ENCODE data around the gene MRPL11. TPM values are rescaled to one million over a fixed set of nuclear protein-coding genes. Genes with fewer than 3 reads are reported as not detected.

The MRPL11 gene
- total and polyA plus RNA-seq, 10 of the 15 experiments (the other 5 are each of a cell fraction or from before 2014, with no cell fraction given) = 43.5 to 248 (median 109) TPM

GRCh38 chr11:66450560-66450959 lies 11.9 kb upstream of the MRPL11 start:
- CTCF ChIA-PET = no interaction called here
- no peak for FAIRE-seq
- no TSS peak for BruUV-seq (replicated peaks)
- no peaks in the 10 kb centered on the region for H3K9me3 ChIP-seq (replicated peaks; ENCODE audit: control insufficient read depth, insufficient read depth, low read length)
- H4K20me1 ChIP-seq (ENCODE audit: control insufficient read depth, insufficient read depth) = no peaks in the 10 kb centered on the region
- DNase-seq (ENCODE audit: low read depth, low spot score) = no peak
- POLR2A ChIA-PET = no interaction called here
- no peak overlapping the region for H3K27ac ChIP-seq (ENCODE audit: control insufficient read depth, insufficient read depth)
- WGBS (ENCODE audit: insufficient coverage, insufficient replicate concordance, low lambda C conversion rate, missing lambda C conversion rate) = 2% methylated on average over 4 of the region's 4 CpGs
- TF ChIP-seq HSF1 (IDR thresholded peaks at IDR 0.05; ENCODE audit: low read depth, low read length) (no peak), ZNF207 (IDR thresholded peaks at IDR 0.05; ENCODE audit: borderline replicate concordance) (no peak), ASH2L (IDR thresholded peaks at IDR 0.05; ENCODE audit: borderline replicate concordance, low read depth) (no peak), MTA2 (IDR thresholded peaks at IDR 0.05; ENCODE audit: low read depth) (no peak), JUND (IDR thresholded peaks at IDR 0.05; ENCODE audit: low read depth, low read length) (no peak)
- RAD21 ChIA-PET (ENCODE audit: unreplicated experiment) = no interaction called here
- H3K79me2 ChIP-seq (ENCODE audit: control insufficient read depth, insufficient read depth, low read length) = no peaks in the 10 kb centered on the region
- intact Hi-C loops (cut with micrococcal nuclease; ENCODE audit: unreplicated experiment) = no loop called here
- ATAC-seq = no peak
- in situ Hi-C loops (cut with MboI) = no loop called here
- no peak overlapping the region for H2AFZ ChIP-seq (ENCODE audit: control insufficient read depth, low read depth, low read length)
- no peaks in the 10 kb centered on the region; a peak in 1 of 4 replicates for H3K27me3 ChIP-seq (replicated peaks in 1 of 2; ENCODE audit: control insufficient read depth in 2 of 2, insufficient read depth in 2 of 2, low read length in 1 of 2)
- SMC1A ChIA-PET (ENCODE audit: uncharacterized antibody, unreplicated experiment) = no interaction called here
- H3K9ac ChIP-seq (ENCODE audit: control insufficient read depth, insufficient read depth, low read length) = no peak overlapping the region
- H3K4me1 ChIP-seq (ENCODE audit: control insufficient read depth, insufficient read depth, low read length) = no peaks in the 10 kb centered on the region; the same call in 1 of the 2 replicates
- no peaks in the 10 kb centered on the region for H3K36me3 ChIP-seq (ENCODE audit: control insufficient read depth in 2 of 2, insufficient read depth in 2 of 2, low read length in 1 of 2)
- H3K4me3 ChIP-seq = no peak overlapping the region
- H3K4me2 ChIP-seq (ENCODE audit: control insufficient read depth, insufficient read depth) = no peak overlapping the region

- Histone ChIP-seq H3K36me3 (ENCODE audit: control insufficient read depth in 2 of 2, insufficient read depth in 2 of 2, low read length in 1 of 2) (no peaks in the 10 kb centered on the region), H3K4me3 (no peak overlapping the region), H3K9me3 (replicated peaks; ENCODE audit: control insufficient read depth, insufficient read depth, low read length) (no peaks in the 10 kb centered on the region; the same call in 2 of the 3 replicates), H3K4me2 (ENCODE audit: control insufficient read depth, insufficient read depth) (no peak overlapping the region), H3K4me1 (ENCODE audit: control insufficient read depth, insufficient read depth, low read length) (no peaks in the 10 kb centered on the region), H4K20me1 (ENCODE audit: control insufficient read depth, insufficient read depth) (no peaks in the 10 kb centered on the region), H3K27me3 (replicated peaks in 1 of 2; ENCODE audit: control insufficient read depth in 2 of 2, insufficient read depth in 2 of 2, low read length in 1 of 2) (no peaks in the 10 kb centered on the region; a peak in 1 of 4 replicates), H3K27ac (ENCODE audit: control insufficient read depth, insufficient read depth) (no peak overlapping the region), H3K9ac (ENCODE audit: control insufficient read depth, insufficient read depth, low read length) (no peak overlapping the region), H2AFZ (ENCODE audit: control insufficient read depth, low read depth, low read length) (no peak overlapping the region), H3K79me2 (ENCODE audit: control insufficient read depth, insufficient read depth, low read length) (no peaks in the 10 kb centered on the region)
- no peak for FAIRE-seq
- no TSS peak for BruUV-seq (replicated peaks)
- SMC1A ChIA-PET (ENCODE audit: uncharacterized antibody, unreplicated experiment) = interaction anchor here (1.5 kb wide), 1 partner anchor 10 kb away, joined by 3 read pairs; the partner anchor contains the start of gene MRPL11
- WGBS (ENCODE audit: insufficient coverage, insufficient replicate concordance, low lambda C conversion rate, missing lambda C conversion rate) = 0% methylated on average over 4 of the region's 4 CpGs
- in situ Hi-C loops (cut with MboI) (no loop called here), intact Hi-C loops (cut with micrococcal nuclease; ENCODE audit: unreplicated experiment) (no loop called here)
- no peak for DNase-seq (ENCODE audit: low read depth, low spot score)
- POLR2A ChIA-PET = interaction anchor here (1.4 kb wide), 1 partner anchor 10 kb away, joined by 3 read pairs; the partner anchor contains the start of gene MRPL11
- RAD21 ChIA-PET (ENCODE audit: unreplicated experiment) = no interaction called here
- CTCF ChIA-PET = interaction anchor here (1.4 to 2.0 kb wide), 2 partner anchors 10 to 32 kb away, joined by 4 to 9 read pairs; partner anchors contain the start of genes DPP3 and MRPL11
- ATAC-seq = no peak
- TF ChIP-seq KDM1A (IDR thresholded peaks at IDR 0.05; ENCODE audit: borderline replicate concordance) (no peak), SMAD1 (IDR thresholded peaks at IDR 0.05; ENCODE audit: low read depth, partially characterized antibody) (no peak), CEBPZ (IDR thresholded peaks at IDR 0.05; ENCODE audit: low read depth, low read length) (no peak), EED (IDR thresholded peaks at IDR 0.05; ENCODE audit: low read depth) (no peak), YY1 (IDR thresholded peaks at IDR 0.05; ENCODE audit: low read depth, low read length) (no peak), NRF1 (conservative IDR thresholded peaks at IDR 0.05; ENCODE audit: low read depth, low read length) (no peak), ZSCAN29 (IDR thresholded peaks at IDR 0.05) (no peak), PAX8 (IDR thresholded peaks at IDR 0.05) (no peak), TCF3 (IDR thresholded peaks at IDR 0.05; ENCODE audit: borderline replicate concordance, insufficient read depth, low read depth, low read length) (no peak)
Measured at GRCh38 chr11:66448523-66448922, 9.9 kb upstream of the MRPL11 start.

Measured in GM12878 (cell line).